MCF 10A (cell line): ENCODE data around the gene OPN1SW. TPM values are rescaled to one million over a fixed set of nuclear protein-coding genes. Genes with fewer than 3 reads are reported as not detected.
A peak's percentile ranks its signal among the peaks of the same experiment; 100 is the strongest.

Source experiments
- BruUV-seq: library from RNA; stranded (reverse); fragments of 400-500 nt; replicated peaks from 2 replicates; lab custom pipeline; 2021; lab: Mats Ljungman, UMichigan
- CTCF ChIA-PET: fragments of 300-600 bp; sonication (Branson Sonifier 250); formaldehyde crosslinking; extraction: SDS; loops from one replicate; lab custom pipeline; 2021; ENCODE audit warnings: antibody characterized with exemption, inconsistent platforms; lab: Yijun Ruan, JAX
- POLR2A ChIA-PET: fragments of 300-600, 350-650 bp; sonication (Branson Sonifier 250); formaldehyde crosslinking; extraction: SDS; loops from one replicate; lab custom pipeline; 2020; ENCODE audit warnings: antibody characterized with exemption, inconsistent platforms; lab: Yijun Ruan, JAX
- DNase-seq: peaks from one replicate; pipeline ENCODE4 v3.0.0-alpha.2; 2018; ENCODE audit not compliant: unreplicated experiment
- H3K27ac Mint-ChIP-seq: one replicate; pipeline ENCODE4 v1.8.0; 2022; ENCODE audit warnings: mild to moderate bottlenecking, low read depth, mixed read lengths; ENCODE audit not compliant: unreplicated experiment
- H3K27me3 Mint-ChIP-seq: one replicate; pipeline ENCODE4 v1.8.0; 2022; ENCODE audit warnings: mixed read lengths; ENCODE audit not compliant: insufficient read depth, unreplicated experiment
- H3K36me3 Mint-ChIP-seq: one replicate; pipeline ENCODE4 v1.8.0; 2022; ENCODE audit warnings: mild to moderate bottlenecking, moderate library complexity, mixed read lengths; ENCODE audit not compliant: insufficient read depth, unreplicated experiment
- H3K4me1 Mint-ChIP-seq: one replicate; pipeline ENCODE4 v1.8.0; 2022; ENCODE audit warnings: mixed read lengths; ENCODE audit not compliant: insufficient read depth, unreplicated experiment
- H3K4me3 Mint-ChIP-seq: one replicate; pipeline ENCODE4 v1.8.0; 2022; ENCODE audit warnings: mild to moderate bottlenecking, moderate library complexity, mixed read lengths; ENCODE audit not compliant: unreplicated experiment
- H3K9me3 Mint-ChIP-seq: one replicate; pipeline ENCODE4 v1.8.0; 2022; ENCODE audit warnings: mixed read lengths; ENCODE audit not compliant: unreplicated experiment
- CTCF ChIP-seq: fragments of 200-600 bp; IDR thresholded peaks from one replicate; pipeline ENCODE4 v1.8.0; 2022; ENCODE audit warnings: antibody characterized with exemption, mild to moderate bottlenecking; ENCODE audit not compliant: unreplicated experiment
- intact Hi-C: fragments of 100-400 bp; cut with micrococcal nuclease; formaldehyde crosslinking; loops from 2 replicates; pipeline ENCODE4 v1.14.1; 2022
- total RNA-seq: library from RNA; stranded (reverse); gene quantifications from 2 replicates; pipeline ENCODE4 v1.2.3, GENCODE V29; 2022

The OPN1SW gene
- total RNA-seq, 1 experiment from 2014 or later, result not detected

GRCh38 chr7:128743112-128743772 lies 32.4 kb downstream of the OPN1SW start:
- ChIA-PET POLR2A (interaction anchor here (0.7 to 6.5 kb wide), 7 partner anchors 9 to 119 kb away, joined by 3 to 48 read pairs (median 6); partner anchors contain the start of gene ATP6V1F), CTCF (interaction anchor here (0.6 to 1.4 kb wide), 7 partner anchors 8 to 141 kb away, joined by 3 to 6 read pairs (median 4); no protein-coding TSS in a partner anchor)
- H3K27ac Mint-ChIP-seq, result peak overlapping the region; percentile 57

DNA sequence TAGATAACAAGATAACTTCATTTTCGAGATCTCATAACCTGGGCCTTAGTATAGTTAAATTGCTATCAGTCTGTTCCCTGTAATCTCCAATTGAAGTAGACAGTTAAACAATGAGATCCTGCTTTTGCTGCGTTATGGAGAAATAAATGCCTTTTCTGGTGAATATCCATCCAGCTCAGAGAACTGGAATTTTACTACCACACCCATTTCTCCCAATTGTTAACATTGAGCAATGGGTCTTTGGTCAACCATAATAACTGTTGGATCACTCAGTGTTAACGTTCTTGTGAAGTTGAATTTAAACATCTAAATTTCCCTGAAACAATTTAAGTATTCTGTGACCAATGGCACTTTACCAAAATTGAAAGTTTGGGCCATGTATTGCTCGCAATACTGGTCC lies 33.4 kb downstream of the OPN1SW start:
- peaks cover 12% of the 10 kb centered on the region for H3K36me3 Mint-ChIP-seq
- H3K27me3 Mint-ChIP-seq, result no peaks in the 10 kb centered on the region
- H3K4me1 Mint-ChIP-seq, result peaks cover 41% of the 10 kb centered on the region
- POLR2A ChIA-PET, result interaction anchor here (0.7 to 6.5 kb wide), 9 partner anchors 12 to 120 kb away, joined by 3 to 48 read pairs (median 4); partner anchors contain the start of gene ATP6V1F
- peak overlapping the region; percentile 98 for H3K27ac Mint-ChIP-seq
- TF ChIP-seq CTCF, result no peak
- CTCF ChIA-PET, result interaction anchor here (1.0 to 1.4 kb wide), 4 partner anchors 15 to 142 kb away, joined by 3 to 4 read pairs (median 4); no protein-coding TSS in a partner anchor
- peak overlapping the region; percentile 66 for H3K4me3 Mint-ChIP-seq
- no peaks in the 10 kb centered on the region for H3K9me3 Mint-ChIP-seq
- intact Hi-C loops, result loop anchor here (1.0 to 5.0 kb wide), 2 partner anchors 32 to 45 kb away; no protein-coding TSS in a partner anchor
- no TSS peak for BruUV-seq
- peak; percentile 66 for DNase-seq

More at GRCh38 chr7:128743112-128743772, 32.4 kb downstream of the OPN1SW start:
- no peak for DNase-seq
- H3K9me3 Mint-ChIP-seq, result no peaks in the 10 kb centered on the region
- peaks cover 40% of the 10 kb centered on the region for H3K4me1 Mint-ChIP-seq
- BruUV-seq, result no TSS peak
- no peak overlapping the region for H3K4me3 Mint-ChIP-seq
- intact Hi-C loops, result loop anchor here (5.0 kb wide), 1 partner anchor 46 kb away; no protein-coding TSS in a partner anchor
- H3K27me3 Mint-ChIP-seq, result no peaks in the 10 kb centered on the region
- no peak for TF ChIP-seq CTCF
- peaks cover 18% of the 10 kb centered on the region for H3K36me3 Mint-ChIP-seq

DNA sequence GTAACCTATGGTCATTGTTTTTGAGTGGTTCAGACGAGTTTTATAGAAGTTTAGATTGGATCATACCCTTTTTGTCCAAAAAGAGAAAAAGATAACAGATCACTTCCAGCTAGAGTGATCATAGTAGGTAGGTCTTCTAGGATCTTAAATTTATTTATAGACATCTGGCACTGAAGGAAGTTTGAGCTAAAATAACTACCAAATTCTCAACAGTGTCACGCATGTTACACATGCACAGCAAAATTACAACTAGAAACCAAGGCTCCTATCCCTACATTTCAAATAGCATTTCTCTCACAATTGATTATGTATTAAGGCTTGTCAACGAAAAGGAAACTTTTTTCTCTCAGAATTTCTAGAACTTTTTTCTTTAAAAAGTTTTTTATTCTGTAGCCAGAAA lies 34.1 kb downstream of the OPN1SW start:
- peaks cover 12% of the 10 kb centered on the region for H3K36me3 Mint-ChIP-seq
- no peaks in the 10 kb centered on the region for H3K27me3 Mint-ChIP-seq
- H3K4me1 Mint-ChIP-seq, result peaks cover 38% of the 10 kb centered on the region
- no peak for TF ChIP-seq CTCF
- H3K4me3 Mint-ChIP-seq, result peak overlapping the region; percentile 100
- peak overlapping the region; percentile 98 for H3K27ac Mint-ChIP-seq
- ChIA-PET CTCF (interaction anchor here (1.0 to 1.1 kb wide), 2 partner anchors 19 to 139 kb away, joined by 3 read pairs; no protein-coding TSS in a partner anchor), POLR2A (interaction anchor here (0.6 to 6.5 kb wide), 11 partner anchors 13 to 1691 kb away, joined by 3 to 48 read pairs (median 4); partner anchors contain the start of genes ATP6V1F and TNPO3)
- BruUV-seq, result no TSS peak
- no peaks in the 10 kb centered on the region for H3K9me3 Mint-ChIP-seq
- intact Hi-C loops, result loop anchor here (5.0 kb wide), 1 partner anchor 44 kb away; no protein-coding TSS in a partner anchor
- DNase-seq, result no peak

- peak; percentile 23 for DNase-seq
- Mint-ChIP-seq H3K4me3 (peak overlapping the region; percentile 100), H3K4me1 (peaks cover 41% of the 10 kb centered on the region), H3K27me3 (no peaks in the 10 kb centered on the region), H3K9me3 (no peaks in the 10 kb centered on the region), H3K27ac (peak overlapping the region; percentile 98), H3K36me3 (peaks cover 12% of the 10 kb centered on the region)
- ChIA-PET POLR2A (interaction anchor here (0.6 to 6.5 kb wide), 8 partner anchors 10 to 1692 kb away, joined by 3 to 48 read pairs (median 10); partner anchors contain the start of genes ATP6V1F and TNPO3), CTCF (interaction anchor here (0.6 to 1.1 kb wide), 4 partner anchors 18 to 923 kb away, joined by 3 read pairs; no protein-coding TSS in a partner anchor)
- intact Hi-C loops, result loop anchor here (5.0 kb wide), 1 partner anchor 44 kb away; no protein-coding TSS in a partner anchor
- TF ChIP-seq CTCF, result no peak
- no TSS peak for BruUV-seq
These were observed 34.6 kb downstream of the OPN1SW start for GRCh38 chr7:128740996-128741395.
